GM12878 (cell line): Measurements from ENCODE around the gene COL6A1. TPM values are rescaled to one million over a fixed set of nuclear protein-coding genes. Genes with fewer than 3 reads are reported as not detected.

Experiments used
- ATAC-seq: fragments of 200-7000 bp; cut with Tn5 transposase; 3 replicates; pipeline ENCODE4 v1.9.1; 2020; ENCODE audit warnings: mild to moderate bottlenecking, moderate library complexity
- BruUV-seq: library from RNA; stranded (reverse); fragments of 400-500 nt; replicated peaks from 2 replicates; lab custom pipeline; 2021; lab: Mats Ljungman, UMichigan
- CTCF ChIA-PET: fragments of 300-600 bp; sonication (Branson Sonifier 250); formaldehyde crosslinking; extraction: SDS; loops from one replicate; lab custom pipeline; 2021; ENCODE audit warnings: inconsistent platforms; lab: Yijun Ruan, JAX
- POLR2A ChIA-PET: fragments of 350-600 bp; formaldehyde crosslinking; extraction: SDS; loops from one replicate; lab custom pipeline; 2021; ENCODE audit warnings: inconsistent platforms; lab: Charles Lee
- RAD21 ChIA-PET: fragments of 300-600 bp; sonication (Branson Sonifier 250); formaldehyde crosslinking; loops from one replicate; lab custom pipeline; 2023; ENCODE audit warnings: antibody characterized with exemption; ENCODE audit not compliant: unreplicated experiment; lab: Charles Lee
- SMC1A ChIA-PET: fragments of 300-600 bp; sonication (Branson Sonifier 250); formaldehyde crosslinking; loops from one replicate; lab custom pipeline; 2023; ENCODE audit not compliant: unreplicated experiment, uncharacterized antibody; lab: Charles Lee
- DNase-seq: peaks from one replicate; pipeline ENCODE4 v3.0.0-alpha.2; 2011; ENCODE audit warnings: low read depth, low spot score
- FAIRE-seq: peaks from 3 replicates; lab custom pipeline; 2011; peaks lifted over from hg19 to GRCh38; lab: Jason Lieb, UNC
- H2AFZ ChIP-seq: 2 replicates; pipeline ENCODE4 v1.6.0; 2011; ENCODE audit warnings: low read depth, low read length, control low read depth; ENCODE audit not compliant: control insufficient read depth
- H3K27ac ChIP-seq: 2 replicates; pipeline ENCODE4 v1.5.1; 2011; ENCODE audit warnings: control low read depth; ENCODE audit not compliant: control insufficient read depth, insufficient read depth
- H3K27me3 ChIP-seq, 2 experiments: replicated peaks in 1 of 2; 2 replicates each; pipeline versions ENCODE4 v1.6.0 to v1.6.1; 2011; ENCODE audit warnings: low read length in 1 of 2; ENCODE audit not compliant: control insufficient read depth in 2 of 2, insufficient read depth in 2 of 2
- H3K36me3 ChIP-seq, 2 experiments: 2 replicates each; pipeline ENCODE4 v1.5.1; 2011; ENCODE audit warnings: low read length in 1 of 2; ENCODE audit not compliant: control insufficient read depth in 2 of 2, insufficient read depth in 2 of 2
- H3K4me1 ChIP-seq: 2 replicates; pipeline ENCODE4 v1.6.1; 2011; ENCODE audit warnings: mild to moderate bottlenecking, low read length, moderate library complexity, mixed read lengths; ENCODE audit not compliant: control insufficient read depth, insufficient read depth
- H3K4me2 ChIP-seq: 2 replicates; pipeline ENCODE4 v1.6.0; 2011; ENCODE audit warnings: control low read depth; ENCODE audit not compliant: control insufficient read depth, insufficient read depth
- H3K4me3 ChIP-seq: fragments of 200-600 bp; sonication (generic); 2 replicates; pipeline ENCODE4 v1.5.1; 2016
- H3K79me2 ChIP-seq: 2 replicates; pipeline ENCODE4 v1.6.0; 2011; ENCODE audit warnings: low read length; ENCODE audit not compliant: control insufficient read depth, insufficient read depth
- H3K9ac ChIP-seq: 2 replicates; pipeline ENCODE4 v1.8.0; 2011; ENCODE audit warnings: low read length, control low read depth, mixed read lengths; ENCODE audit not compliant: control insufficient read depth, insufficient read depth
- H3K9me3 ChIP-seq: replicated peaks from 3 replicates; pipeline ENCODE4 v1.5.1; 2011; ENCODE audit warnings: mild to moderate bottlenecking, low read length; ENCODE audit not compliant: control insufficient read depth, insufficient read depth
- H4K20me1 ChIP-seq: 2 replicates; pipeline ENCODE4 v1.6.0; 2011; ENCODE audit not compliant: control insufficient read depth, insufficient read depth
- CHD2 ChIP-seq: IDR thresholded peaks from 2 replicates; pipeline ENCODE4 v1.6.1; 2011; ENCODE audit warnings: low read depth, low read length, improper control_type of control experiment, borderline replicate concordance
- GATAD2B ChIP-seq: fragments of 450-650 bp; conservative IDR thresholded peaks from 2 replicates; pipeline ENCODE4 v1.6.1; 2017; ENCODE audit warnings: low read depth, mild to moderate bottlenecking, moderate library complexity
- RBBP5 ChIP-seq: fragments of 200-600 bp; sonication (generic); conservative IDR thresholded peaks from 2 replicates; pipeline ENCODE4 v1.6.1; 2016
- SRF ChIP-seq, 2 experiments: IDR thresholded peaks; 2 replicates each; pipeline ENCODE4 v1.6.1; 2011; ENCODE audit warnings: low read depth in 2 of 2, low read length in 2 of 2, mild to moderate bottlenecking in 1 of 2, moderate library complexity in 1 of 2
- ZBED1 ChIP-seq: IDR thresholded peaks from 2 replicates; pipeline ENCODE4 v1.6.1; 2016; ENCODE audit warnings: borderline replicate concordance
- ZNF622 ChIP-seq: fragments of 450-650 bp; IDR thresholded peaks from 2 replicates; pipeline ENCODE4 v1.6.1; 2017; ENCODE audit warnings: mild to moderate bottlenecking, inconsistent platforms
- WGBS: methylation state at CpG from one replicate; pipeline ENCODE4 v1.1.6; 2016; ENCODE audit warnings: low lambda C conversion rate; ENCODE audit not compliant: insufficient replicate concordance, insufficient coverage; ENCODE audit errors: missing lambda C conversion rate; 5-methylcytosine and 5-hydroxymethylcytosine counted together
- in situ Hi-C: fragments of 300-500 bp; cut with MboI; formaldehyde crosslinking; loops from 9 replicates; pipeline ENCODE4 v1.14.3; 2018; ENCODE audit warnings: mixed read lengths
- intact Hi-C: fragments of 100-400 bp; cut with micrococcal nuclease; formaldehyde crosslinking; loops from one replicate; pipeline ENCODE4 v1.14.2; 2022; ENCODE audit not compliant: unreplicated experiment
- polyA plus RNA-seq, 11 experiments: library from polyadenylated mRNA; depleted of rRNA in 4 of 11; unstranded in 6 of 11; stranded (reverse) in 5 of 11; fragments of >200 nt; fragmentation: Nextera tagmentation in 4 of 11; fragmentation: Illumina TruSeq in 1 of 11; extraction: Ambion mirVana in 4 of 11; extraction: Trizol in 1 of 11; gene quantifications; 1 replicate in 1 of 11; 2 replicates in 10 of 11; pipeline versions ENCODE4 v1.2.1 to v1.2.3, GENCODE V29; 2011 to 2016; ENCODE audit warnings: inconsistent platforms in 2 of 11, missing spikeins in 2 of 11, low read depth in 1 of 11
- total RNA-seq, 4 experiments: library from RNA; depleted of rRNA in 3 of 4; stranded (reverse); fragments of >200 nt in 3 of 4; fragmentation: Illumina TruSeq in 1 of 4; extraction: Trizol in 1 of 4; gene quantifications; 2 replicates each; pipeline versions ENCODE4 v1.2.1 to v1.2.3, GENCODE V29; 2013 to 2021
- TF ChIP-seq, protein P1 (sequence below): fragments of 450-650 bp; IDR thresholded peaks from 2 replicates; pipeline ENCODE4 v1.6.1; 2017; ENCODE audit warnings: borderline replicate concordance

The COL6A1 gene
- total and polyA plus RNA-seq, 10 of the 15 experiments (the other 5 are each of a cell fraction or from before 2014, with no cell fraction given) = 0.12 to 1.3 (median 0.20) TPM; not detected in 7

- ChIA-PET RAD21 (no interaction called here), SMC1A (no interaction called here), CTCF (no interaction called here), POLR2A (no interaction called here)
- Histone ChIP-seq H3K4me1 (no peaks in the 10 kb centered on the region), H2AFZ (no peak overlapping the region), H3K4me3 (no peak overlapping the region), H3K4me2 (no peak overlapping the region), H3K79me2 (no peaks in the 10 kb centered on the region), H3K9me3 (no peaks in the 10 kb centered on the region; the same call in 2 of the 3 replicates), H3K27me3 (no peaks in the 10 kb centered on the region), H3K36me3 (no peaks in the 10 kb centered on the region), H4K20me1 (no peaks in the 10 kb centered on the region), H3K9ac (no peak overlapping the region), H3K27ac (no peak overlapping the region)
- TF ChIP-seq GATAD2B (no peak), SRF (IDR thresholded peaks at IDR 0.05; ENCODE audit: low read depth in 2 of 2, low read length in 2 of 2) (no peak), ZBED1 (no peak), RBBP5 (no peak), CHD2 (no peak), ZNF622 (no peak)
- TF ChIP-seq, protein P1, sequence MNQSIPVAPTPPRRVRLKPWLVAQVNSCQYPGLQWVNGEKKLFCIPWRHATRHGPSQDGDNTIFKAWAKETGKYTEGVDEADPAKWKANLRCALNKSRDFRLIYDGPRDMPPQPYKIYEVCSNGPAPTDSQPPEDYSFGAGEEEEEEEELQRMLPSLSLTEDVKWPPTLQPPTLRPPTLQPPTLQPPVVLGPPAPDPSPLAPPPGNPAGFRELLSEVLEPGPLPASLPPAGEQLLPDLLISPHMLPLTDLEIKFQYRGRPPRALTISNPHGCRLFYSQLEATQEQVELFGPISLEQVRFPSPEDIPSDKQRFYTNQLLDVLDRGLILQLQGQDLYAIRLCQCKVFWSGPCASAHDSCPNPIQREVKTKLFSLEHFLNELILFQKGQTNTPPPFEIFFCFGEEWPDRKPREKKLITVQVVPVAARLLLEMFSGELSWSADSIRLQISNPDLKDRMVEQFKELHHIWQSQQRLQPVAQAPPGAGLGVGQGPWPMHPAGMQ = no peak
- 58% methylated on average over 27 of the region's 27 CpGs for WGBS
- intact Hi-C loops = no loop called here
- FAIRE-seq (no peak), DNase-seq (no peak), ATAC-seq (no peak)
- no TSS peak for BruUV-seq
- in situ Hi-C loops = no loop called here
Measured at GRCh38 chr21:46048926-46049889, 67.6 kb downstream of the COL6A1 start.
